Measurements from ENCODE around the gene COMTD1. TPM values are rescaled to one million over a fixed set of nuclear protein-coding genes. Genes with fewer than 3 reads are reported as not detected.
"Not testable (repeated sequence)": the region's sequence is repeated elsewhere in the genome, so short reads cannot be mapped to it uniquely, and the experiment has no call there.

COMTD1 gene
- total RNA-seq, 1 experiment from 2014 or later: 20.5 TPM

DNA sequence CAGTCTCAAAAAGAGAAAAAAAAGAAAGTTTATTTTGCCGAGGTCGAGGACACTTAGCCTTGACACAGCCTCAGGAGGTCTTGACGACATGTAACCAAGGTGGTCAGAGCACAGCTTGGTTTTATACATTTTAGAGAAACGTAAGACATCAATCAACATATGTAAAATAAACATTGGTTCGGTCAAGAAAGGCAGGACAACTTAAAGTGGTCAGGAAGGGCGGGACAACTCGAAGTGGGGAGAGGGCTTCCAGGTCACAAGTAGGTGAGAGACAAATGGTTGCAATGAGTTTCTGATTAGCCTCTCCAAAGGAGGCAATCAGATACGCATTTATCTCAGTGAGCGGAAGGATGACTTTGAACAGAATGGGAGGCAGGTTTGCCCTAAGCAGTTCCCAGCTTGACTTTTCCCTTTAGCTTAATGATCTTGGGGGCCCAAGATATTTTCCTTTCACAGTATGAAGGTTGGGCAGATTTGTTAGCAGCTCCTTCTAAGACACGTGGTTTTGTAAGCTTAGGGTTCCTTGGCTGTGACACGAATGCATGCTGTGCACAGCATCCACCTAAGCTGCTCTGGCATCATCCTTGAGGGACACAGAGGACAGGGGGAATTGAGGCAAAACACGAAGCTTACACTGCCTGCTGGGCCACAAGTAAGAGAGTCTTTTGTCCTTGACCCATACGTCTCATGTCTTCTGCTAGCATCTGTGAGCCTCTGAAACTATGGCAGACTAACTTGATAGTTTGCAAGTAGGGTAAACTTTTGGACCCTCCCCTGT, 28.5 kb downstream of the COMTD1 start:
- no peaks in the 10 kb centered on the region for H3K9me2 ChIP-seq (ENCODE audit: insufficient read depth)
- no peaks in the 10 kb centered on the region for H3K9me3 ChIP-seq (ENCODE audit: insufficient read depth, low read depth)
- peaks cover 7% of the 10 kb centered on the region for H4K20me1 ChIP-seq (ENCODE audit: insufficient read depth)
- H2AFZ ChIP-seq: no peak overlapping the region
- peaks cover 20% of the 10 kb centered on the region for H3F3A ChIP-seq (ENCODE audit: insufficient read depth, low read depth)
- H3K79me2 ChIP-seq (ENCODE audit: low read depth): peaks cover 16% of the 10 kb centered on the region
- BruUV-seq (replicated peaks): no TSS peak
- H3K27ac ChIP-seq: no peak overlapping the region
- no peaks in the 10 kb centered on the region; the same call in 1 of the 2 replicates for H3K36me3 ChIP-seq (ENCODE audit: low read depth)
- TF ChIP-seq EZH2 (IDR thresholded peaks at IDR 0.05; ENCODE audit: low read depth): no peak
- TF ChIP-seq, protein P1, sequence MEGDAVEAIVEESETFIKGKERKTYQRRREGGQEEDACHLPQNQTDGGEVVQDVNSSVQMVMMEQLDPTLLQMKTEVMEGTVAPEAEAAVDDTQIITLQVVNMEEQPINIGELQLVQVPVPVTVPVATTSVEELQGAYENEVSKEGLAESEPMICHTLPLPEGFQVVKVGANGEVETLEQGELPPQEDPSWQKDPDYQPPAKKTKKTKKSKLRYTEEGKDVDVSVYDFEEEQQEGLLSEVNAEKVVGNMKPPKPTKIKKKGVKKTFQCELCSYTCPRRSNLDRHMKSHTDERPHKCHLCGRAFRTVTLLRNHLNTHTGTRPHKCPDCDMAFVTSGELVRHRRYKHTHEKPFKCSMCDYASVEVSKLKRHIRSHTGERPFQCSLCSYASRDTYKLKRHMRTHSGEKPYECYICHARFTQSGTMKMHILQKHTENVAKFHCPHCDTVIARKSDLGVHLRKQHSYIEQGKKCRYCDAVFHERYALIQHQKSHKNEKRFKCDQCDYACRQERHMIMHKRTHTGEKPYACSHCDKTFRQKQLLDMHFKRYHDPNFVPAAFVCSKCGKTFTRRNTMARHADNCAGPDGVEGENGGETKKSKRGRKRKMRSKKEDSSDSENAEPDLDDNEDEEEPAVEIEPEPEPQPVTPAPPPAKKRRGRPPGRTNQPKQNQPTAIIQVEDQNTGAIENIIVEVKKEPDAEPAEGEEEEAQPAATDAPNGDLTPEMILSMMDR (conservative IDR thresholded peaks at IDR 0.05): no peak
- ChIA-PET POLR2A (ENCODE audit: unreplicated experiment) (no interaction called here), CTCF (no interaction called here)
- DNase-seq: no peak
- H3K4me1 ChIP-seq (replicated peaks; ENCODE audit: insufficient read depth): peaks cover 28% of the 10 kb centered on the region
- H3K27me3 ChIP-seq (ENCODE audit: insufficient read depth, low read depth): no peaks in the 10 kb centered on the region
- intact Hi-C loops (cut with micrococcal nuclease; ENCODE audit: unreplicated experiment): no loop called here
- no peak overlapping the region for H3K4me3 ChIP-seq
- H3K4me2 ChIP-seq: no peak overlapping the region

DNA sequence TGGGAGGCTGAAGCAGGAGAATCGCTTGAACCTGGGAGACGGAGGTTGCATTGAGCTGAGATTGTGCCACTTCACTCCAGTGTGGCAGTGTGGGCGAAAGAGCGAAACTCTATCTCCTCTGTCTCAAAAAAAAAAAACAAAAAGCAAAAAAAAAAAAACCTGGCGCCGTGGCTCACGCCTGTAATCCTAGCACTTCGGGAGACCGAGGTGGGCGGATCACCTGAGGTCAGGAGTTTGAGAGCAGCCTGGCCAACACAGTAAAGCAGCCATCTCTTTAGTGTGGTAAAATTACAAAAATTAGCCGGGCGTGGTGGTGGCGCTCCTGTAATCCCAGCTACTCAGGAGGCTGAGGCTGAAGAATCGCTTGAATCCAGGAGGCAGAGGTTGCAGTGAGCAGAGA, 29.1 kb downstream of the COMTD1 start:
- H4K20me1 ChIP-seq (ENCODE audit: insufficient read depth); H3K4me3 ChIP-seq; H3K79me2 ChIP-seq (ENCODE audit: low read depth); CTCF ChIA-PET; H3K36me3 ChIP-seq (ENCODE audit: low read depth); POLR2A ChIA-PET (ENCODE audit: unreplicated experiment); H3K9me2 ChIP-seq (ENCODE audit: insufficient read depth); H3K27ac ChIP-seq; H3K4me2 ChIP-seq; H3K27me3 ChIP-seq (ENCODE audit: insufficient read depth, low read depth); H2AFZ ChIP-seq; H3K9me3 ChIP-seq (ENCODE audit: insufficient read depth, low read depth); intact Hi-C loops (cut with micrococcal nuclease; ENCODE audit: unreplicated experiment); BruUV-seq (replicated peaks); DNase-seq: not testable (repeated sequence)
- H3K4me1 ChIP-seq (replicated peaks; ENCODE audit: insufficient read depth): peaks cover 27% of the 10 kb centered on the region
- peaks cover 20% of the 10 kb centered on the region for H3F3A ChIP-seq (ENCODE audit: insufficient read depth, low read depth)

DNA sequence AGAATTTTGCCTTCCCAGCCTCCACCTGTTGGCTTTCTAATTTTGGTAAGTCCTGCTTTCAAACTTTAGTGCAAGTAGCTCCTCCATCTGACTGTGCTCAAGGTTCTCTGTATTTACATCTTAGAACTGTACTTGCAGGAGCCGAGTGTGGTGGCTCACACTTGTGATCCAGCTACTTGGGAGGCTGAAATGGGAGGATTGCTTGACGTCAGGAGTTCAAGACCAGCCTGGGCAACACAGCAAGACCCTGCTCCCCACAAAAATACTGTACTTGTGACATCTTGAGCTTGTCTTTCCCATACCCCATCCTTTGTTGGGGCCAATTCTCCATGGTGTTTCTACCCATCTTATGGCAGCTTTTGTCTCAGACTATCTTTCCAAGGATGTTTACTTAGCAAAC, 29.8 kb downstream of the COMTD1 start:
- Histone ChIP-seq H3K9me3 (ENCODE audit: insufficient read depth, low read depth) (no peaks in the 10 kb centered on the region), H3F3A (ENCODE audit: insufficient read depth, low read depth) (peaks cover 20% of the 10 kb centered on the region), H2AFZ (no peak overlapping the region), H3K4me3 (no peak overlapping the region), H3K36me3 (ENCODE audit: low read depth) (no peaks in the 10 kb centered on the region), H3K4me1 (replicated peaks; ENCODE audit: insufficient read depth) (peaks cover 30% of the 10 kb centered on the region), H4K20me1 (ENCODE audit: insufficient read depth) (no peaks in the 10 kb centered on the region), H3K4me2 (no peak overlapping the region), H3K27me3 (ENCODE audit: insufficient read depth, low read depth) (no peaks in the 10 kb centered on the region), H3K27ac (no peak overlapping the region), H3K9me2 (ENCODE audit: insufficient read depth) (no peaks in the 10 kb centered on the region), H3K79me2 (ENCODE audit: low read depth) (peaks cover 2% of the 10 kb centered on the region)
- BruUV-seq (replicated peaks): no TSS peak
- ChIA-PET CTCF (no interaction called here), POLR2A (ENCODE audit: unreplicated experiment) (interaction anchor here (0.6 kb wide), 1 partner anchor 9 kb away, joined by 7 read pairs; no protein-coding TSS in a partner anchor)
- TF ChIP-seq EZH2 (IDR thresholded peaks at IDR 0.05; ENCODE audit: low read depth): no peak
- TF ChIP-seq, protein P1 (conservative IDR thresholded peaks at IDR 0.05): no peak
- intact Hi-C loops (cut with micrococcal nuclease; ENCODE audit: unreplicated experiment): no loop called here
- no peak for DNase-seq

Measured in PC-9 (cell line).